ENCODE data around the gene ZFHX3. TPM values are rescaled to one million over a fixed set of nuclear protein-coding genes. Genes with fewer than 3 reads are reported as not detected.

The ZFHX3 gene
- polyA plus RNA-seq, 1 donor (not counting 4 experiments of a cell fraction or from before 2014, with no cell fraction given): 1.2 TPM

DNA sequence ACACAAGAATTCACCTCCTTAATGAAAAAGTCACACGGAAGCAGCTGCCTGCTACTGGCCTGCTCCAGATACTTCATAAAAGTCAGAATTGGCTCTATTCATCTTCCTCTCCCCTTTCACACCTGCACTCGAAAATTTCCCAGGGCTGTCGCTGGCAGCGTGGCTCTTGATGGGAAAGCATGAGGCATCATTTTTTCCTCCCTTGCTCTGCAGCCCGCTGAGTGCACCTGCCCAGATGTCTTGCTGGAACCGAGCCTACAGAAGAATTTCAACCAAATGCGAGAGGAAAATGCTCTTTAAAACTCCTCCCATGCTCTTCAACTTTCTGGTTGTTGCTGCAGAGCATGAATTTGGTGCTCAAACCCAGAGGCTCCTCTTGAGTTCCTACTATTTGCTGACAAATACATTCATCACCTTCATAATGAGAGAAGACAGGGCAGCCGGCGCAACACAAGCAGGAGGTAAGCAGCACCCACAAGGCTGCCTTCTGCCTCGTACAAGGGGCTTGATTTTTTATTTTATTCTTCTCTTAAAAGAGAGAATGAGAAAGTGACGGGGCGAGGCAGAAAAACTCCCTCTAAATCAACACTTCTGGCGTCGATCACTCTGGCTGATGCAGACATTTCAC is 146.8 kb downstream of the ZFHX3 start:
- H3K27ac ChIP-seq (ENCODE audit: control insufficient read depth, insufficient read depth, low read length): no peak overlapping the region
- no peaks in the 10 kb centered on the region for H3K9me3 ChIP-seq (ENCODE audit: control insufficient read depth, low read depth, low read length)
- H3K4me3 ChIP-seq (ENCODE audit: control insufficient read depth in 2 of 3, extremely low read depth in 1 of 3, insufficient read depth in 2 of 3, low read depth in 1 of 3, low read length in 3 of 3): no peak overlapping the region
- peaks cover 3% of the 10 kb centered on the region for H4K20me1 ChIP-seq (ENCODE audit: control insufficient read depth, extremely low read depth, insufficient read depth, low read length)
- no peaks in the 10 kb centered on the region for H3K79me2 ChIP-seq (ENCODE audit: control insufficient read depth, insufficient read depth, low read length)
- no peak overlapping the region for H2AFZ ChIP-seq (ENCODE audit: control insufficient read depth, low read length)
- DNase-seq (ENCODE audit: low read depth, low spot score): no peak
- dilution Hi-C loops (cut with MboI; ENCODE audit: extremely low pct_ligation_motif_present, low sequenced_read_pairs): no loop called here
- no peaks in the 10 kb centered on the region for H3K9me1 ChIP-seq (ENCODE audit: control insufficient read depth, extremely low read depth, insufficient read depth, low read length)
- no peak for TF ChIP-seq EZH2 (IDR thresholded peaks at IDR 0.05; ENCODE audit: low read length)
- TF ChIP-seq, protein P1, sequence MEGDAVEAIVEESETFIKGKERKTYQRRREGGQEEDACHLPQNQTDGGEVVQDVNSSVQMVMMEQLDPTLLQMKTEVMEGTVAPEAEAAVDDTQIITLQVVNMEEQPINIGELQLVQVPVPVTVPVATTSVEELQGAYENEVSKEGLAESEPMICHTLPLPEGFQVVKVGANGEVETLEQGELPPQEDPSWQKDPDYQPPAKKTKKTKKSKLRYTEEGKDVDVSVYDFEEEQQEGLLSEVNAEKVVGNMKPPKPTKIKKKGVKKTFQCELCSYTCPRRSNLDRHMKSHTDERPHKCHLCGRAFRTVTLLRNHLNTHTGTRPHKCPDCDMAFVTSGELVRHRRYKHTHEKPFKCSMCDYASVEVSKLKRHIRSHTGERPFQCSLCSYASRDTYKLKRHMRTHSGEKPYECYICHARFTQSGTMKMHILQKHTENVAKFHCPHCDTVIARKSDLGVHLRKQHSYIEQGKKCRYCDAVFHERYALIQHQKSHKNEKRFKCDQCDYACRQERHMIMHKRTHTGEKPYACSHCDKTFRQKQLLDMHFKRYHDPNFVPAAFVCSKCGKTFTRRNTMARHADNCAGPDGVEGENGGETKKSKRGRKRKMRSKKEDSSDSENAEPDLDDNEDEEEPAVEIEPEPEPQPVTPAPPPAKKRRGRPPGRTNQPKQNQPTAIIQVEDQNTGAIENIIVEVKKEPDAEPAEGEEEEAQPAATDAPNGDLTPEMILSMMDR (optimal IDR thresholded peaks at IDR 0.05 in 1 of 3, IDR thresholded peaks at IDR 0.05 in 1 of 3, conservative IDR thresholded peaks at IDR 0.05 in 1 of 3; ENCODE audit: extremely low read depth in 1 of 3, insufficient read depth in 2 of 3, low read length in 3 of 3): no peak
- H3K4me1 ChIP-seq (ENCODE audit: control insufficient read depth, extremely low read depth, insufficient read depth, low read length): peaks cover 2% of the 10 kb centered on the region
- no peaks in the 10 kb centered on the region for H3K36me3 ChIP-seq (ENCODE audit: control insufficient read depth in 2 of 2, extremely low read depth in 1 of 2, insufficient read depth in 2 of 2, low read length in 2 of 2)
- no peak overlapping the region for H3K4me2 ChIP-seq (ENCODE audit: control insufficient read depth, extremely low read depth, insufficient read depth, low read depth, low read length)
- H3K27me3 ChIP-seq (ENCODE audit: control insufficient read depth, extremely low read depth, insufficient read depth, low read length): no peaks in the 10 kb centered on the region
- FAIRE-seq: no peak
- no peak overlapping the region for H3K9ac ChIP-seq (ENCODE audit: control insufficient read depth, extremely low read depth, insufficient read depth, low read length)

DNA sequence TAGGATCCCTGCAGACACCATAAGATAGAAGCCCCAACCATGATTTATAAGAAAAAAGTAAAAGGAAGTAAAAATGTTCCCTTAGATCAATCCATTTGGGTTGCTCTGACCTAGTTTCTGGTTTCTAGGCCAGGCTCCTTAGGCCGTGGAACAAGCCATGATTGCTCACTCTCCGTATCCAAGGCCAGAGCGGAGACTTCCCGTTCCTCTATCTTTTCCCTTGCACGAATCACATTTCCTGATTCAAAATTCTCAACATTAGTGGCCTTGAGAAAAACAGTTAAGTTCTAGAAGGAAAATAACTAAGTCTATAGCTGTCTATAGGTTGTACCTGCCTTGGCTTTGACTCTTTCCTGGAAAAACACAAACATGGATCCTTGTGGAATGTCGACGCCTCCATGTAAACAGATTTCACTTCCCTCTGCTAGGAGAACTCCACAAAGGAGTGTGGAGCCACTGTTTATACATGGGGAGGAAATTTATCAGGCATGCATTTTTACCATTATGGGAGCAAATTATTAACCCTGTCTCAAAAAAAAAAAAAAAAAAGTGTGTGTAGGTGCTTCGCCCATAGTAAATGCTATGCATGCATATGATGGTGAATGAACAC is 149.6 kb downstream of the ZFHX3 start:
- no peaks in the 10 kb centered on the region for H3K36me3 ChIP-seq (ENCODE audit: control insufficient read depth in 2 of 2, extremely low read depth in 1 of 2, insufficient read depth in 2 of 2, low read length in 2 of 2)
- no peak for FAIRE-seq

More for the DNA sequence above, 149.6 kb downstream of the ZFHX3 start:
- Histone ChIP-seq H3K4me2 (ENCODE audit: control insufficient read depth, extremely low read depth, insufficient read depth, low read depth, low read length) (no peak overlapping the region), H3K9ac (ENCODE audit: control insufficient read depth, extremely low read depth, insufficient read depth, low read length) (no peak overlapping the region), H3K27me3 (ENCODE audit: control insufficient read depth, extremely low read depth, insufficient read depth, low read length) (no peaks in the 10 kb centered on the region), H3K27ac (ENCODE audit: control insufficient read depth, insufficient read depth, low read length) (no peak overlapping the region), H3K4me3 (ENCODE audit: control insufficient read depth in 2 of 3, extremely low read depth in 1 of 3, insufficient read depth in 2 of 3, low read depth in 1 of 3, low read length in 3 of 3) (no peak overlapping the region), H3K4me1 (ENCODE audit: control insufficient read depth, extremely low read depth, insufficient read depth, low read length) (no peaks in the 10 kb centered on the region), H2AFZ (ENCODE audit: control insufficient read depth, low read length) (no peak overlapping the region), H3K9me3 (ENCODE audit: control insufficient read depth, low read depth, low read length) (no peaks in the 10 kb centered on the region), H3K9me1 (ENCODE audit: control insufficient read depth, extremely low read depth, insufficient read depth, low read length) (no peaks in the 10 kb centered on the region), H4K20me1 (ENCODE audit: control insufficient read depth, extremely low read depth, insufficient read depth, low read length) (peaks cover 3% of the 10 kb centered on the region), H3K79me2 (ENCODE audit: control insufficient read depth, insufficient read depth, low read length) (no peaks in the 10 kb centered on the region)
- DNase-seq (ENCODE audit: low read depth, low spot score): no peak
- dilution Hi-C loops (cut with MboI; ENCODE audit: extremely low pct_ligation_motif_present, low sequenced_read_pairs): no loop called here
- no peak for TF ChIP-seq EZH2 (IDR thresholded peaks at IDR 0.05; ENCODE audit: low read length)
- TF ChIP-seq, protein P1 (optimal IDR thresholded peaks at IDR 0.05 in 1 of 3, IDR thresholded peaks at IDR 0.05 in 1 of 3, conservative IDR thresholded peaks at IDR 0.05 in 1 of 3; ENCODE audit: extremely low read depth in 1 of 3, insufficient read depth in 2 of 3, low read length in 3 of 3): no peak
